HG03521 (cell line): ENCODE data around the gene AQP3.
A peak's percentile ranks its signal among the peaks of the same experiment; 100 is the strongest.
"Not testable (repeated sequence)": the region's sequence is repeated elsewhere in the genome, so short reads cannot be mapped to it uniquely, and the experiment has no call there.

ENCODE experiments used
- ATAC-seq: cut with Tn5 transposase; IDR thresholded peaks from one replicate; pipeline ENCODE4 v1.9.1; 2021; ENCODE audit warnings: mild to moderate bottlenecking, moderate library complexity; ENCODE audit not compliant: unreplicated experiment

The AQP3 gene

DNA sequence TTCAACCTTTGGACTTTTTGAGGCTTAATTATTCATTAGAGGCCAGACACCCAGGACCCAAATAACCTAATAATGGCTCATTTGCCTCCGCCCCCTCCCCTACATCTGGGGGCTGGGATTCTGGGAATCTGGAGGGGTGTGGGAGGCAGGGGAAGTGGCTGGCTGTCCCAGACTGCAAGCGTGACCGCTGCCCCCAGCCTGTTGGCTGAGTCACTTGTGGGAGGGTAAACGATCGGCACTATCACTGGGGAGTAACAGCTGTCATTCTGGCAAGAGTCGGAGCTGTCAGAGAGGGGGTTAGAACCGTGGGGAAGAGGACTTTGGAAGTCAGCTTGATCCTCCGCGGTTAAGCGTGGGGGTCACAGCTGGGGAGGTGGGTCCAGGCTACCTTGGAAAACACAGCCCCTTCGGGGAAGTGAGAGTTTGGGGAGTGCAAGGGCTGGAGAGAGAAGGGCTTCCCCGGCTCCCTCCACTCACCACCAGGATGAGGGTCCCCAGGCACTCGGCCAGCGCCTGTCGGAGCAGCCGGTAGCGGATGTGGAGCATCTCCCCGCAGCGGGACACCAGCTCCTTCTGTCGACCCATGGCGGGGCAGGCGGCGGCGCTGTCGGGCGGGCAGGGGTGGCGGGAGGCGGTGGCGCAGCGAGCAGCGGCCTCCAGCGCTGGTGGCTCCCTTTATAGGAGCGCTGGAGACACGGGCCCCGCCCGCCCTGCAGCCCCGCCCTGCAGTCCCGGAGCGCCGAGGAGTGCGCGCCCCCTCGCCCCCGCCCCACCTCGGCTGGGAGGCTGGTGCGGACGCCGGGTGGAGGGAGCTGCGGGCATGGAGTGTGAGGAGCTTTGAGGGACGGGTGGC, at the start of gene AQP3:
TSS of gene AQP3 (minus strand) at position 648 of the 853 bp plus-strand sequence. CDS start at position 585, 63 bp downstream.
- ATAC-seq = peak; percentile 30

- ATAC-seq = not testable (repeated sequence)
These were observed 46.4 kb upstream of the AQP3 start for GRCh38 chr9:33493819-33494218.

- ATAC-seq = no peak
These were observed 41.7 kb upstream of the AQP3 start for GRCh38 chr9:33489066-33489465.

GRCh38 chr9:33485312-33485711, 37.9 kb upstream of the AQP3 start:
- not testable (repeated sequence) for ATAC-seq

DNA sequence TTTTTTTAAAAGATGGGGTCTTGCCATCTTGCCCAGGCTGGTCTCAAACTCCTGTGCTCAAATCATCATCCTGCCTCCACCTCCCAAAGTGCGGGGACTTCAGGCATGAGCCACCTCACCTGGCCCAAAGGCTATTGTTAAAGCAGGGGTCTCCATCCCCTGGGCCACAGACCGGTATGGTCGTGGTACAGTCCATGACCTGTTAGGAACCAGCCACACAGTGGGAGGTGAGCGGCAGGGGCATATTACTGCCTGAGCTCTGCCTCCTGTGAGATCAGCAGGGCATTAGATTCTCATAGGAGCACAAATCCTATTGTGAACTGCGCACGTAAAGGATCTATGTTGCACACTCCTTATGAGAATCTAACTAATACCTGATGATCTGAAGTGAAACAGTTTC, 33.6 kb upstream of the AQP3 start:
- no peak for ATAC-seq

GRCh38 chr9:33480106-33480505, 32.7 kb upstream of the AQP3 start:
- ATAC-seq = no peak

GRCh38 chr9:33476503-33476902, 29.1 kb upstream of the AQP3 start:
- no peak for ATAC-seq

GRCh38 chr9:33475357-33475756, 28.0 kb upstream of the AQP3 start:
- ATAC-seq = no peak

DNA sequence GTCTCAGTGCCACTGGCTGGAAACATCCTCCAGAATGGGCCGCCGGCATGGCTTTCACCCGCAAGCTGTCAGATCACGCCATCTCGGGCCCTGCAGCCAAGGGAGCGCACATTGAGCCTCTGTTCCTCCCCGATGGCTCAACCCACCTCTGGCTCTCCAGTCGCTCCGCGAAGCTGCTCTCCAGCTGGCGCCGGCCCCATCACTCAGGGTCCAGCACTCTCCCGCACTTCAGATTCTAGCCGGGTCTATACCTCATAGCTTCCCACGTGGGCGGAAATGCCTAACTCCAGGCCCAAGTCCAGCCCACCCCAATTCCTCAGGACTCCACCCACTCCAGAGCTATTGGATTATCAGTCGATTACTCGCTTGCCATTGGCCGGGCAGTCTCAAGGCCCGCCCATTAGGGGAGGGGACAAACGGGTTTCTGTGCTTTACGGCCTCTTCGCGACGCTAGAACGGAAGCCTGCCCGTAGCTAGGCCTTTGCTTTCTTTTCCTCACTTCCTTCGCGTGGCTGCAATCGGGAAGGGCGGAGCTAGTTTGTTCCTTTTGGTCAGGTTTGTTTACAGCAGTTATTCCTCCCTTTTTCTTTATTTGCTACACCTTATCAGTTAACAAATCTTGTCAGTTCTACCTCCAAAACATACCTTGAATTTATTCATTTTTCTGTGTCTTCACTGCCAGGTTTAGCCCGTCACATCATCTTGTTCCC, 26.4 kb upstream of the AQP3 start, which contains the start of gene NOL6:
TSS of gene NOL6 (minus strand) at position 282 of the 710 bp plus-strand sequence. CDS start at position 200, 82 bp downstream.
- peak; percentile 99 for ATAC-seq

GRCh38 chr9:33472881-33473615, 25.7 kb upstream of the AQP3 start:
- ATAC-seq = no peak

GRCh38 chr9:33472171-33472880, 24.9 kb upstream of the AQP3 start:
- no peak for ATAC-seq

GRCh38 chr9:33471361-33471760, 24.0 kb upstream of the AQP3 start:
- no peak for ATAC-seq

DNA sequence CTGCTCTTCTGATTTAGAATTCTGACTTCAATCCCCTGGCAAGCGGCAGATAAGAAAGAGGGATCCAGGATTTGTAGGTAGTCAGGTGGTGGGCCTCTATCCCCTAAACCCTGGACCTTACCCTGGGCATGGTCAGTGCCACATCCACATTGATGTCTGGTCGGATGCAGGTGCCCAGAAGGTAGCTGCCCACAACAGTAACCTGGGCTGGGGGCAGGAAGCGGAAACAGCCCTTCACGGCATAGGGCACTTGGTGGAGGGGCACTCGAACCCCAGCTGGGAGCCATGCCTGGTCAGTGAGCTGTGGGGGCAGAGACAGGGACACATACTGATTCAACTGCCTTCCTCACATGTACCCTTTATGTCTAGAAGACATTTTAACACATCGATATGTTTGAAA, 22.5 kb upstream of the AQP3 start:
- no peak for ATAC-seq

- ATAC-seq = no peak
These were observed 21.6 kb upstream of the AQP3 start for GRCh38 chr9:33468797-33469621.

GRCh38 chr9:33468215-33468730, 20.9 kb upstream of the AQP3 start:
- ATAC-seq = no peak

- ATAC-seq = no peak
These were observed 20.1 kb upstream of the AQP3 start for GRCh38 chr9:33467526-33467925.

- ATAC-seq = no peak
These were observed 19.4 kb upstream of the AQP3 start for GRCh38 chr9:33466565-33467495.
